ENCODE measurements around the gene POLRMT. TPM values are rescaled to one million over a fixed set of nuclear protein-coding genes. Genes with fewer than 3 reads are reported as not detected.

Gene POLRMT
- total and polyA plus RNA-seq, 2 experiments from 2014 or later, result 98.0 to 148 TPM

- TF ChIP-seq, protein P1, sequence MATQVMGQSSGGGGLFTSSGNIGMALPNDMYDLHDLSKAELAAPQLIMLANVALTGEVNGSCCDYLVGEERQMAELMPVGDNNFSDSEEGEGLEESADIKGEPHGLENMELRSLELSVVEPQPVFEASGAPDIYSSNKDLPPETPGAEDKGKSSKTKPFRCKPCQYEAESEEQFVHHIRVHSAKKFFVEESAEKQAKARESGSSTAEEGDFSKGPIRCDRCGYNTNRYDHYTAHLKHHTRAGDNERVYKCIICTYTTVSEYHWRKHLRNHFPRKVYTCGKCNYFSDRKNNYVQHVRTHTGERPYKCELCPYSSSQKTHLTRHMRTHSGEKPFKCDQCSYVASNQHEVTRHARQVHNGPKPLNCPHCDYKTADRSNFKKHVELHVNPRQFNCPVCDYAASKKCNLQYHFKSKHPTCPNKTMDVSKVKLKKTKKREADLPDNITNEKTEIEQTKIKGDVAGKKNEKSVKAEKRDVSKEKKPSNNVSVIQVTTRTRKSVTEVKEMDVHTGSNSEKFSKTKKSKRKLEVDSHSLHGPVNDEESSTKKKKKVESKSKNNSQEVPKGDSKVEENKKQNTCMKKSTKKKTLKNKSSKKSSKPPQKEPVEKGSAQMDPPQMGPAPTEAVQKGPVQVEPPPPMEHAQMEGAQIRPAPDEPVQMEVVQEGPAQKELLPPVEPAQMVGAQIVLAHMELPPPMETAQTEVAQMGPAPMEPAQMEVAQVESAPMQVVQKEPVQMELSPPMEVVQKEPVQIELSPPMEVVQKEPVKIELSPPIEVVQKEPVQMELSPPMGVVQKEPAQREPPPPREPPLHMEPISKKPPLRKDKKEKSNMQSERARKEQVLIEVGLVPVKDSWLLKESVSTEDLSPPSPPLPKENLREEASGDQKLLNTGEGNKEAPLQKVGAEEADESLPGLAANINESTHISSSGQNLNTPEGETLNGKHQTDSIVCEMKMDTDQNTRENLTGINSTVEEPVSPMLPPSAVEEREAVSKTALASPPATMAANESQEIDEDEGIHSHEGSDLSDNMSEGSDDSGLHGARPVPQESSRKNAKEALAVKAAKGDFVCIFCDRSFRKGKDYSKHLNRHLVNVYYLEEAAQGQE (IDR thresholded peaks at IDR 0.05; ENCODE audit: unreplicated experiment), result no peak
Observed at GRCh38 chr19:656751-657559, 23.6 kb upstream of the POLRMT start (continued).

DNA sequence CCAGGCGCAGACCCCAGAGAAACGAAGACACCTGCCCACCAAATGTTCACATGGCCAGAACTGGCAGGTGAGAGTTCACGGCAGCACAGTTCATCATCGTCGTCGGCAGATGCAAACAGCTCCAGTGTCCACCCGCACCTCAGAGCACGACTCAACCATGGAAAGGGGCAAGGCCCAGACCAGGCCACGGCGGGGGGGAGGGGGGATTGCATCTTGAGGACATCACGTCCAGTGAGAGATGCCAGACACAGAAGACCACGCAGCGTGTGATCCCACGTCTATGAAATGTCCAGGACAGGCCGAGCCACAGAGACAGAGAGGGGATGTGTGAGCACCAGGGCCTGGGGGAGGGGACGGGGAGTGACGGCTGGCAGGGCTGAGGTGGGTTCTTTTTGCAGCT, 22.4 kb upstream of the POLRMT start:
- Histone ChIP-seq H3K4me3 (no peak overlapping the region), H3K36me3 (ENCODE audit: insufficient read depth) (no peaks in the 10 kb centered on the region), H3K9me2 (ENCODE audit: insufficient read depth) (no peaks in the 10 kb centered on the region), H3F3A (replicated peaks; ENCODE audit: low read depth) (peaks cover 3% of the 10 kb centered on the region; the same call in 1 of the 2 replicates), H3K4me1 (ENCODE audit: insufficient read depth) (no peaks in the 10 kb centered on the region; the same call in 1 of the 2 replicates), H3K27ac (ENCODE audit: low read depth) (no peak overlapping the region), H2AFZ (no peak overlapping the region), H3K27me3 (ENCODE audit: insufficient read depth) (no peaks in the 10 kb centered on the region), H3K4me2 (no peak overlapping the region), H4K20me1 (replicated peaks; ENCODE audit: insufficient read depth) (peaks cover 38% of the 10 kb centered on the region), H3K79me2 (replicated peaks; ENCODE audit: insufficient read depth) (peaks cover 86% of the 10 kb centered on the region)
- no peaks in the 10 kb centered on the region for H3K9me3 Mint-ChIP-seq
- no peak overlapping the region; the same call in 1 of the 2 replicates for H3K27ac Mint-ChIP-seq
- peaks cover 17% of the 10 kb centered on the region for H3K36me3 Mint-ChIP-seq (ENCODE audit: low read depth)
- no peak overlapping the region; the same call in 2 of the 3 replicates for H3K4me3 Mint-ChIP-seq
- peaks cover 3% of the 10 kb centered on the region; the same call in 2 of the 3 replicates for H3K4me1 Mint-ChIP-seq
- DNase-seq (ENCODE audit: low spot score) (no peak), ATAC-seq (no peak)
- peaks cover 7% of the 10 kb centered on the region for H3K27me3 Mint-ChIP-seq (ENCODE audit: insufficient read depth, low read depth, poor library complexity)
- TF ChIP-seq NANOG (IDR thresholded peaks at IDR 0.05; ENCODE audit: borderline replicate concordance) (no peak), ETS1 (IDR thresholded peaks at IDR 0.05) (no peak), ZNF462 (CRISPR knock-in tag; IDR thresholded peaks at IDR 0.05) (no peak), JUNB (IDR thresholded peaks at IDR 0.05; ENCODE audit: unreplicated experiment) (no peak), STAT1 (IDR thresholded peaks at IDR 0.05; ENCODE audit: unreplicated experiment) (no peak), POLR2AphosphoS5 (IDR thresholded peaks at IDR 0.05; ENCODE audit: low read depth) (no peak), EZH2phosphoT487 (IDR thresholded peaks at IDR 0.05; ENCODE audit: unreplicated experiment) (no peak), EZH2 (IDR thresholded peaks at IDR 0.05; ENCODE audit: low read depth, unreplicated experiment) (no peak), ZNF331 (CRISPR knock-in tag; IDR thresholded peaks at IDR 0.05; ENCODE audit: low read depth) (no peak)
- TF ChIP-seq, protein P2, sequence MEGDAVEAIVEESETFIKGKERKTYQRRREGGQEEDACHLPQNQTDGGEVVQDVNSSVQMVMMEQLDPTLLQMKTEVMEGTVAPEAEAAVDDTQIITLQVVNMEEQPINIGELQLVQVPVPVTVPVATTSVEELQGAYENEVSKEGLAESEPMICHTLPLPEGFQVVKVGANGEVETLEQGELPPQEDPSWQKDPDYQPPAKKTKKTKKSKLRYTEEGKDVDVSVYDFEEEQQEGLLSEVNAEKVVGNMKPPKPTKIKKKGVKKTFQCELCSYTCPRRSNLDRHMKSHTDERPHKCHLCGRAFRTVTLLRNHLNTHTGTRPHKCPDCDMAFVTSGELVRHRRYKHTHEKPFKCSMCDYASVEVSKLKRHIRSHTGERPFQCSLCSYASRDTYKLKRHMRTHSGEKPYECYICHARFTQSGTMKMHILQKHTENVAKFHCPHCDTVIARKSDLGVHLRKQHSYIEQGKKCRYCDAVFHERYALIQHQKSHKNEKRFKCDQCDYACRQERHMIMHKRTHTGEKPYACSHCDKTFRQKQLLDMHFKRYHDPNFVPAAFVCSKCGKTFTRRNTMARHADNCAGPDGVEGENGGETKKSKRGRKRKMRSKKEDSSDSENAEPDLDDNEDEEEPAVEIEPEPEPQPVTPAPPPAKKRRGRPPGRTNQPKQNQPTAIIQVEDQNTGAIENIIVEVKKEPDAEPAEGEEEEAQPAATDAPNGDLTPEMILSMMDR (conservative IDR thresholded peaks at IDR 0.05; ENCODE audit: low read depth in 2 of 2), result no peak
